ENCODE measurements around the gene HOXA4. TPM values are rescaled to one million over a fixed set of nuclear protein-coding genes. Genes with fewer than 3 reads are reported as not detected.

The HOXA4 gene
- total RNA-seq, 1 donor, result 0.72 TPM

- Histone ChIP-seq H2AFZ (ENCODE audit: low read length) (peak overlapping the region; percentile 88), H3K27ac (ENCODE audit: low read depth, low read length) (peak overlapping the region; percentile 88)
These were observed 19.4 kb upstream of the HOXA4 start for GRCh38 chr7:27149842-27150567.

GRCh38 chr7:27148756-27149641, 18.4 kb upstream of the HOXA4 start:
- Histone ChIP-seq H3K27ac (ENCODE audit: low read depth, low read length) (peak overlapping the region; percentile 88), H3K27me3 (ENCODE audit: insufficient read depth, low read length) (no peaks in the 10 kb centered on the region), H3K36me3 (ENCODE audit: insufficient read depth, low read length) (peaks cover 27% of the 10 kb centered on the region), H3K9me3 (ENCODE audit: low read depth, low read length) (no peaks in the 10 kb centered on the region), H3K4me3 (ENCODE audit: insufficient read depth, low read length) (peak overlapping the region; percentile 93), H3K79me2 (ENCODE audit: insufficient read depth, low read length) (peaks cover 96% of the 10 kb centered on the region), H2AFZ (ENCODE audit: low read length) (peak overlapping the region; percentile 77), H4K20me1 (ENCODE audit: insufficient read depth, low read length) (peaks cover 13% of the 10 kb centered on the region), H3K4me2 (ENCODE audit: insufficient read depth, low read length) (peak overlapping the region; percentile 99), H3K4me1 (ENCODE audit: insufficient read depth, low read length) (peaks cover 52% of the 10 kb centered on the region)
- TF ChIP-seq CTCF (IDR thresholded peaks at IDR 0.05; ENCODE audit: extremely low read depth, low read depth, low read length), result no peak
- DNase-seq (ENCODE audit: insufficient read length, low spot score, missing footprints), result peak; percentile 89

More at GRCh38 chr7:27149842-27150567, 19.4 kb upstream of the HOXA4 start:
- DNase-seq (ENCODE audit: insufficient read length, low spot score, missing footprints), result peak; percentile 50
- Histone ChIP-seq H3K27me3 (ENCODE audit: insufficient read depth, low read length) (no peaks in the 10 kb centered on the region), H3K4me2 (ENCODE audit: insufficient read depth, low read length) (peak overlapping the region; percentile 99), H3K9me3 (ENCODE audit: low read depth, low read length) (no peaks in the 10 kb centered on the region), H4K20me1 (ENCODE audit: insufficient read depth, low read length) (peaks cover 13% of the 10 kb centered on the region), H3K4me3 (ENCODE audit: insufficient read depth, low read length) (peak overlapping the region; percentile 93), H3K36me3 (ENCODE audit: insufficient read depth, low read length) (peaks cover 20% of the 10 kb centered on the region), H3K79me2 (ENCODE audit: insufficient read depth, low read length) (peaks cover 96% of the 10 kb centered on the region), H3K4me1 (ENCODE audit: insufficient read depth, low read length) (peaks cover 52% of the 10 kb centered on the region)
- no peak for TF ChIP-seq CTCF (IDR thresholded peaks at IDR 0.05; ENCODE audit: extremely low read depth, low read depth, low read length)

- Histone ChIP-seq H3K4me1 (ENCODE audit: insufficient read depth, low read length) (peaks cover 44% of the 10 kb centered on the region), H3K4me3 (ENCODE audit: insufficient read depth, low read length) (peak overlapping the region; percentile 93), H3K79me2 (ENCODE audit: insufficient read depth, low read length) (peaks cover 96% of the 10 kb centered on the region), H3K36me3 (ENCODE audit: insufficient read depth, low read length) (peaks cover 35% of the 10 kb centered on the region), H3K27me3 (ENCODE audit: insufficient read depth, low read length) (no peaks in the 10 kb centered on the region), H4K20me1 (ENCODE audit: insufficient read depth, low read length) (peaks cover 13% of the 10 kb centered on the region), H3K4me2 (ENCODE audit: insufficient read depth, low read length) (peak overlapping the region; percentile 99), H3K9me3 (ENCODE audit: low read depth, low read length) (no peaks in the 10 kb centered on the region), H3K27ac (ENCODE audit: low read depth, low read length) (peak overlapping the region; percentile 88), H2AFZ (ENCODE audit: low read length) (peak overlapping the region; percentile 77)
- peak; percentile 92 for DNase-seq (ENCODE audit: insufficient read length, low spot score, missing footprints)
- no peak for TF ChIP-seq CTCF (IDR thresholded peaks at IDR 0.05; ENCODE audit: extremely low read depth, low read depth, low read length)
These were observed 17.6 kb upstream of the HOXA4 start for GRCh38 chr7:27148031-27148755.
